Stromal cell of bone marrow (primary cell): ENCODE data around the gene MORN3.
A peak's percentile ranks its signal among the peaks of the same experiment; 100 is the strongest.
"Not testable (repeated sequence)": the region's sequence is repeated elsewhere in the genome, so short reads cannot be mapped to it uniquely, and the experiment has no call there.

Experiments used
- DNase-seq: peaks from one replicate; pipeline ENCODE4 v3.0.0-alpha.2; 2012; ENCODE audit warnings: low read depth

Gene MORN3, protein sequence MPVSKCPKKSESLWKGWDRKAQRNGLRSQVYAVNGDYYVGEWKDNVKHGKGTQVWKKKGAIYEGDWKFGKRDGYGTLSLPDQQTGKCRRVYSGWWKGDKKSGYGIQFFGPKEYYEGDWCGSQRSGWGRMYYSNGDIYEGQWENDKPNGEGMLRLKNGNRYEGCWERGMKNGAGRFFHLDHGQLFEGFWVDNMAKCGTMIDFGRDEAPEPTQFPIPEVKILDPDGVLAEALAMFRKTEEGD

DNA sequence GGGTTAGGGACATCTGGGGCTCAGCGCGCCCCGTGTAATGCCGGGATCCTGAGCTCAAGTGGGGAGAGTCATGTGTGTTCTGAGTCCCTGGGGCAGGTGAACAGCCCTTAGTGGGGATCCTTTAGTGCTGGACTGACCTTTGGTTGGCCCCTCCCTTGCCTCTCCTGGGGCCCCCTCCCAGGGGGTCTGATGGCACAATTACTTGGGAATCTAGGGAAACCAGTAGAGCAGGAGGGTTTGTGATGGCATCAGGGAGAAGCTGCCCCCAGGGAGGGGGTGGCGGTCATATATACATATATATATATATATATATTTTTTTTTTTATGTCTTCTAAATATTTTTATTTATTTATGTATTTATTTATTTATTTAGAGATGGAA lies at the start of gene MORN3:
MORN3 (minus strand) TSS at position 134 of the 380 bp plus-strand sequence. CDS start 171 bp downstream, outside the sequence.
- DNase-seq: no peak

DNA sequence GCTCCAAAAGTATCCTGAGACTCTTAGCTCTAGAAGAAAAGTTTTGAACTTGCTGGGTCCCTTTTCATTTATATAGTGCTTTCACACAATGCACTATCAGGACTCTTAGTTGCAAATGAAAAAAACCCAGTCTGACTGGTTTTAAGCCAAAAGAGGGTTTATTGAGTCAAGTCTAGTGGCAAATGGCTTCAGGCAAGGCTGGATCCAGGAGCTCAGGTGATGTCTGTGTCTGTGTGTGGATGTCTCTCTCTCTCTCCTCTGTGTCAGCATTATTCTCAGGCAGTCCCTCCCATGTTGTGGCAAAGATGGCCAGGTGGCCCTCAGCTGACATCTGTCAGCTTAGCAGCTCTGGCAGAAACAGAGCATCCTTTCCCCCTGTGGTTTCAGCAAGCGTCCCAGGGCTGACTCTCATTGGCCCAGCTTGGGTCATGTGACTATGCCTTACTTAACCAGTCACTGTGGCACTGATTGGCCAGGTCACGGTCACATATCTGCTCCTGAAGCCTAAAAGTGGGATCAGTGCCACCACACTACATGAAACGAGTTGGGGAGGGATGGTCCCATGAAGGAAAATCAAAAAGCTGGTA lies 49.3 kb upstream of the MORN3 start:
- no peak for DNase-seq

DNA sequence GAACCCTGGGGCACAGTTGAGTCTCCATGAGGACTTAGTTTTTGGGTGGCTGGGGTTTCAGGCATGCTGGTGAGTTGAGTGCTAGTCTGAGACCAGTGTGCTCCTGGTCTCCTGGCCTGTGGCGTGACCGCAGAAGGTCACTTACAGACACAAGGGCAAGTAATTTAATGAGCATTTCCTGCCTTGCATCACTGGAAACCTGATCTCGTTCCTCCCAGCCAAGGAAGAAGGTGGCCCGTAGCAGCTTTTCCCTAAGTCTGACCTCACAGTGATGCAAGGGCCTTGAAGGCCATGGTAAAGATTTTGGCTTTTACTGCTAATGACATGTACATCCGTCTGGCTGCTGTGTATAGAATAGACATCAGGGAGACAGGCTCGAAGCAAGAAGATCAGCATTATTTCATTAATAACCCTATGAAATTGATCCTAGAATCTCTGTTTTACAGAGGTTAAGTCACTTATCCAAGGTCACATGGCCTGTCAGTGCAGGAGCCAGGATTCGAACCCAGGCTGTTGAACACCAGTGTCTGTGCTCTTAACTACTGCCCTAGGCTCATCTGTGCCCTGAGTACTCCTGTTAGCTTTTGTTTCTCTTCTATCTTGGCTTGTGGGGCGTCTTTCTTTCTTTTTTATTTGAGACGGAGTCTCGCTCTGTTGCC lies 47.7 kb upstream of the MORN3 start:
- peak; percentile 79 for DNase-seq

DNA sequence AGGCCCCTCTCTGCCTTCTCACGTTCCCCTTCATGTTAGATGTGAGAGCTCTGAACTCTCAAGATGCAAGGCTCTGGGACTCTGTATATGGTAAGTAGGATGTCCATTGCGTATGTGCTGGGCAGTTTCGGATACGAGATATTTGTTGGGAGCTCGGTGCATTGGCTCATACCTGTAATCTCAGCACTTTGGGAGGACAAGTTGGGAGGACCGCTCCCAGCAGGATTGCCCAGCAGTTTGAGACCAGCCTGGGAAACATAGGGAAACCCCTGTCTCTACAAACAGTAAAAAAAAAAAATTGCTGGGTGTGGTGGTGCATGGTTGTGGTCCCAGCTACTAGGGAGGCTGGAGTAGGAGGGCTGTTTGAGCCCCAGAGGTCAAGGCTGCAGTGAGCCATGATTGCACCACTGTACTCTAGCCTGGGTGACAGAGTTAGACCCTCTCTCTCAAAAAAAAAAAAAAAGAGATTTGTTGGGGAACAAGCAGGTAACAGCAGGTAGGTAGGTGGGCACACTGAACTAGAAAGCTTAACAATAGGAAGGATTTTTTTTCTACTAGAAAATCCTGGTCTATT lies 46.5 kb upstream of the MORN3 start:
- DNase-seq: no peak

DNA sequence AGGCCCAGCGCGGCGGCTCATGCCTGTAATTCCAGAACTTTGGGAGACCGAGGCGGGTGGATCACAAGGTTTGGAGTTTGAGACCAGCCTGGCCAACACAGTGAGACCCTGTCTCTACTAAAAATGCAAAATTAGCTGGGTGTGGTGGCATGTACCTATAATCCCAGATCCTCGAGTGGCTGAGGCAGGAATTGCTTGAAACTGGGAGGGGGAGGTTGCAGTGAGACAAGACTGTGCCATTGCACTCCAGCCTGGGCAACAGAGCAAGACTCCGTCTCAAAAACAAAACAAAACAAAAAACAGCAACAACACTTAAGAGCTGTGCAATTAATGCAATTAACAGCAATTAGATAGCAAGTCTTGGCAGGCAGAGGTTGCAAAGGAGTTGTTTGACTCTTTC lies 45.6 kb upstream of the MORN3 start:
- not testable (repeated sequence) for DNase-seq

DNA sequence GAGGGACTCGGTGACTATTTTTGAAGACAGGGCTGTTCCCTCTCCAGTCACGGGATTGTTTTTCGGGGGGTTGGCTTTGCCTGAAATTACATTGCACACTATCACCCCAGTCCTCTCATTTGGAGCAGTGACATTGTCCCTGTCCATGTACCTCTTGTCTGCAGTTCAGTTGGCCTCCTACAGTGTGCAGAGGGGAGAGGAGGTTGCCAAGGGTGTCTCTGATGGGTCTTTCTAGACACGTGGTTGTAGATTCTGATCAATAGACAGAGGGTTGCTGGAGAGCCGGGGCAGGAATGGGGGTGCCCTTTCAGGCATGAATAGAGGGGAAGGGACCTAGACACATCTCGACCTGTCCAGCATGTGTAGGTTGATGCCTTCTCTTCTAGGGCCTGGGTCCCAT lies 44.3 kb upstream of the MORN3 start:
- no peak for DNase-seq

DNA sequence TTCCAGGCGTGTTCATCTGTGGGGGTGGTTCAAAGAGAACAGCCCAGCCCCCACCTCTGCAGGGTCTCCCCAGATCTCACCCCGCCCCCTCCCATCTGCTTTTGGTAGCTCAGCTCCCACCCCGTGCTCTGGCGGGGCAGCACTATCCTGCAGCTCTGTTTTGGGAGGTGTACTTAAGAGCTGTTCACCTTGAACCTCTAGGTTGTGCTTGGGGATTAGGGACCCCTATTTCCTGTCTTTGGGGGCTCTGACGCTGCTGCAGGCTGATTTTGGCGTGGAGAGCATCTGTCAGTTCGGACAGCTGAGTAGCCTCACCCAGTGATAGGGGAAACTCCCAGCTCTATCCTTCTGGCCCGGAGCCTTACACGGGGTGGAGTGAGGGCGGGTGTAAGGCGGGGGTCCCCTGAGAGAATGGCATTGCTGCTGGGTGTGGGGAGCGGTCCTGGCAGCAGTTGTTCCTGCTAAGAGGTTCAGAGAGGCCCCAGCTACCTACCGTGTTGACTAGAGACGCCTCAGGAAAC lies 43.9 kb upstream of the MORN3 start:
- DNase-seq: no peak

DNA sequence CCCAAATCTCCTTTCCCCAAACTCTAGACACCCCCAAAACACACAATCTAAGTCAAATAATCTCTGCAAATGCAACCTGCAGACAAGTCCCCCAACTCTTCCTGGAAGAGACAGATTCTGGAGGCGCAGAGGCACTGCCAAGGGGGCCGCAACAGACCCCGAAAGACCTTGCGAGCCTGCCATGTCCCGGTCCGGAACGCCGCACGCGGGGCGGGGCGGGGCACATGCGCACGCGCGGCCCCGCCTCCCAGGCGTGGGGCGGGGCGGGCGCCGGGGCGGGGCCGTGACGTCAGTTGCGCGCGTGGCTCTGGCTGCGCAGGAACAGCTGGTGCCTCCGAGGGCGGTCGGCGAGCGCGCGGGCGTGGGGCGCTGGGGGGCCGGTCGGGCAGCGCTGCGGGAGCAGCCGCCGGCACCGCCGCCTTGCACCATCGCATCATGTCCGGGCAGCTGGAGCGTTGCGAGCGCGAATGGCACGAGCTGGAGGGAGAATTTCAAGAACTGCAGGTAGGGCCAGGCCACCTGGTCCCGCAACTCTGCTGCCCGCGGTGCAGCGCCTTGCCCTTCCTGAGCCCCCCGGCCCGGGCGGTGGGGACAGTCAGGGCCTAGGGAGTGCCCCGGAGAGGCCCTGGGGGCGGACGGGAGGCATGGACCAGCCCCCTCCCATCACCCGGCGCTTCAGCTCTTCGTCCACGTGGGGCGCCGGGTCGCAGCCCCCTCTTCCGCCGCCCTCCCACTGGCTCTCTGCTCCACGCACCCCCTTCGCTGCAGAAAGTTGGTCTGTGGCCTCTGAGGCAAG lies 43.2 kb upstream of the MORN3 start, which contains the start of gene TMEM120B:
TMEM120B (plus strand) TSS at position 292 of the 796 bp plus-strand sequence; CDS start at position 436, 144 bp downstream.
- peak; percentile 43 for DNase-seq

DNA sequence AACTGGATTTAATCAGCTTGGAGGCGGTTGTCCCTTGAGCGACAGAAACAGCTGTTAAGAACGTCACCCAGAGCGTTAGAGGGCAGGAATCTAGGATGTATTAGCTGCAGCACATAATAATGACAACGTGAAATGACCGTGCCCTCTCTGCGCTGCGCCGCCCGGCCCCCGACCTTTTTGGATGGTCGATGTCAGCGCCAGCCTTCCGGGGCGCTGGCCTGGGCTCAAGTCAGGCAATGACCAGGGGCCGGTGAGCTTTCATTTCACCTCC lies 42.7 kb upstream of the MORN3 start:
- no peak for DNase-seq

DNA sequence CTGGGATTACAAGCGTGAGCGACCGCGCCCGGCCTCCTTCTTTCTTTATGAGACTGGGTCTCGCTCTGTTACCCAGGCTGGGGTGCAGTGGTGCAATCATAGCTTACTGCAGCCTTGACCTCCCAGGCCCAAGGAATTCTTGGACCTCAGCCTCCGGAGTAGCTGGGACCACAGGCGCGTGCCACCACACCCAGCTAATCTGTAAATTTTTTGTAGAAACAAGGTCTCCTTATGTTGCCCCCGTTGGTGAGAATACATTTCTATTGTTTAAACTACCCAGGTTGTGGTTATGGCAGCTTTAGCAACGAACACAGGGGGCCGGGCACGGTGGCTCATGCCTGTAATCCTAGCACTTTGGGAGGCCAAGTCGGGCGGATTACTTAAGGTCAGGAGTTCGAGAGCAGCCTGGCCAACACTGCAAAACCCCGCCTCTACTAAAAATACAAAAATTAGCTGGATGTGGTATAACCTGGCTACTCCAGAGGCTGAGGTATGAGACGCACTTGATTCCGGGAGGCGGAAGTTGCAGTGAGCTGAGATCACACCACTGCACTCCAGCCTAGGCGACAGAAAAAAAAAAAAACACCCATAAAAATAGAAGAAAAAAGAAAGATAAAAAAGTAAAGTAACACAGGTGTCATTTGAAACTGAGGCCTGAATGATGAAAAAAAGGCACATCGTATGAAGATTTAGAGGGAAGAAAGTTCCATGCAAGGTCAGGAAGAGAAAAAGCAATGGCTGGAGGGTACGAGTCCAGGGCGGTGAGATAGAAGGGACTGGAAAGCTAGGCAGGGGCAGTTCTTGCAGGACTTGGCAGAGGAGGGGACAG lies 42.1 kb upstream of the MORN3 start:
- DNase-seq: no peak

DNA sequence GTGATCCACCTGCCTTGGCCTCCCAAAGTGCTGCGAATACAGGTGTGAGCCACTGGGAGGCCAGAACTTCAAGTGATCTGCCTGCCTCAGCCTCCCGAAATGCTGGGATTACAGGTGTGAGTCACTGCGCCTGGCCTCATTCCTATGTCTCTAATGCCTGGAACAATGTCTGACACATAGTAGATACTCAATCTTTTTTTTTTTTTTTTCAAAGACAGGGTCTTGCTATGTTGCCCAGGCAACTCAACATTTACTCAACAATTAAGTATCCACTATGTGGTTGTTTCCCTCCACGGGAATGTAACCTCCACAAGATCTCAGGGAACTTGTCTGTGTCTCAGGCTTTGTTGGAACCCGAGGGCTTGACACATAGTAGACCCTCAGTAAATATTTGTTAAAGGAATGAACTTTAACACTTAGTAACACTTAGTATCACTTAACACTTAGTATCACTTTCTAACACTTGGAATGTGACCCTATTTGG lies 40.1 kb upstream of the MORN3 start:
- peak; percentile 45 for DNase-seq

DNA sequence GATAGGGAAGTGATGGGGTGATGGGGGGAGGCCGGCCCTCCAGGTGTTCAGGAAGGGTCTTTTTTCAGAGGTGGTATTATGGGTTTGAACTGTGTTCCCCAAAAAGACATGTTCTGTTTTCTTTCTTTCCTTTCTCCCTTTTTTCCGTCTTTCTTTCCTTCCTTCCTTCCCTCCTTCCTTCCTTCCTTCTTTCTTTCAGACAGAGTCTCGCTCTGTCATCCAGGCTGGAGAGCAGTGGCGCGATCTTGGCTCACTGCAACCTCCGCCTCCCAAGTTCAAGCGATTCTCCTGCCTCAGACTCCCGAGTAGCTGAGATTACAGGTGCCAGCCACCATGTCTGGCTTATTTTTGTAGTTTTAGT lies 39.6 kb upstream of the MORN3 start:
- DNase-seq: not testable (repeated sequence)

DNA sequence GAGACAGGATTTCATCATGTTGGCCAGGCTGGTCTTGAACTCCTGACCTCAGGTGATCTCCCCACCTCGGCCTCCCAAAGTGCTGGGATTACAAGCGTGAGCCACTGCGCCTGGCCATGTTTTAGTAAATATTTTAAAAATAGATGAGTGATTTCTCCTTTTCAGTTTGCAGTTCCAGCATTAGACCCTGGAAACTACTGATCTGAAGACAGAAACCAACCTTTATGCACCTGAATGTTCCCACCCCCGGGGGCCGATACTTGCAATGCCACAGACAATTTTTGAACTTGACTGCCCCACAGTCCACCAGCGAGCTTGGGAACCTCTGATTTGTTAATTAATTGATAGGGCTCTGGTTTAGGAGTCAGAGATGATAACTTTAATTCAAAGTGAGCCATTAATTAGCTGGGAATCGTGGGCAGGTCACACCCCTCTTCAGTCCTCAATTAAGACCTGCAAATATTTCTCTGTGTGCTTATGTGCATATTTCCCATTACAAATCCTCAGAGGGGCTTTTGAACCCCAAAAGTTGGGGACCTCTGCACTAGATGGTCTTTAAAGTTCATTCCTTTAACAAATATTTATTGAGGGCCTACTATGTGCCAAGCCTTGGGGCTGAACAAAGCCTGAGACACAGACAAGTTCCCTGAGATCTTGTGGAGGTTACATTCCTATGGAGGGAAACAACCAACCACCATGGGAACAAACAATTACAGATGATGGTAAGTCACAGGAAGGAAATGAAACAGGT lies 39.0 kb upstream of the MORN3 start:
- DNase-seq: no peak

DNA sequence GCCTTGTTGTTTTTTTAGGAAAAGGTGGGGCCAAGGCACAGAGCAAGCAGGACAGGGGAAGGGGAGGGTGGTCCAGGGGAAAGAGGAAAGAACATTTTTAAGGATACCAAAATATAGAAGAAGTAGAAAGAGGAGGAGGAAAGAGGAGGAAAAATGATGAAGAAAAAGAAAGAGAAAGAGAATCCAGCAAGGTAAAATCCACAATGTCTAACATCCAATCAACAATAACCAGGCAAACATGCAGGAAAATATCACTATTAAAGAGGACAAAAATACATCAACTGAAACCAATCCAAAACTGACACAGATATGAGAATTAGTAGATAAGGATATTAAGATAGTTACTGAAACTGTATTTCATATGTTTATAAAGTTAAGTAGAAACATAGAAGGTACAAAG lies 36.1 kb upstream of the MORN3 start:
- DNase-seq: no peak

DNA sequence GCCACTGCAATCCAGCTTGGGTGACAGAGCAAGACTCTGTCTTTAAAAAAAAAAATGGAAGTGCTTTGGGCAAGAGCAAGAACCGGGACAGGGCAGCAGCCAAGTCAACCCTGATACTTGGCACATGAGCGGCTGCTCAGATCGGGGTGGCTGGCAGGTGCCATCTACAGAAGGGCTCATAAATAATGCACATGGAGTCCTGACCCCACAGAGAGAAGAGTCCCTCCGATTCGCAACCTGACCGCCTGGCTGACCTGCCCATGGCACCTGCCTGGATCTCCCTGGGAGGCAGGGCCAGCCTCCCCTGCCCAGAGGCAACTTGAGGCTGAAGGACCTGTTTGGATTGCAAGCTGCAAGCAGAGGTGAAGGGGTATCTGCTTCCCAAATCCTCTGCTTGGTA lies 33.5 kb upstream of the MORN3 start:
- DNase-seq: no peak

DNA sequence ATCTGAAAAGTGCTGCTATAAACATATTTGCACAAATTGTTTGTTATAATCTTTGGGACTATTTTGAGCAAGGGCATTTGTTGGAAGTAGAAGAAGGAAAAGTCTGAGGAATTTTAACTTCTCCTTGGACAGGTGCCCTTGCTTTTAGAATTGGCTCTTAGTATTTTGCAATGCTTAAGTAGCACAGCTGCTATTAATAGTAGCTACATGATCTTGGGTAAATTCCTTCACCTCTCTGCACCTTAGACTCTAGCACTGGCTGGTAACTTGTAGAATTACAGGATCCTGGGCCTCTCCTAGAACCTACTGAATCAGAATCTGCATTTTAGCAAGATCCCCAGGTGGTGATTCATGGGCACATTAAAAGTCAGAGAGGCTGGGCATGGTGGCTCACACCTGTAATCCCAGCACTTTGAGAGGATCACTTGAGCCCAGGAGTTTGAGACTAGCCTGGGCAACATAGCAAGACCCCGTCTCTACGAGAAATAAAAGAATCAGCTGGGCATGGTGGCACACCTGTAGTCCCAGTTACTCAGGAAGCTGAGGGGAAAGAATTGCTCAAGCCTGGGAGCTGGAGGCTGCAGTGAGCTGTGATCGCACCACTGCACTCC lies 32.3 kb upstream of the MORN3 start:
- DNase-seq: no peak

DNA sequence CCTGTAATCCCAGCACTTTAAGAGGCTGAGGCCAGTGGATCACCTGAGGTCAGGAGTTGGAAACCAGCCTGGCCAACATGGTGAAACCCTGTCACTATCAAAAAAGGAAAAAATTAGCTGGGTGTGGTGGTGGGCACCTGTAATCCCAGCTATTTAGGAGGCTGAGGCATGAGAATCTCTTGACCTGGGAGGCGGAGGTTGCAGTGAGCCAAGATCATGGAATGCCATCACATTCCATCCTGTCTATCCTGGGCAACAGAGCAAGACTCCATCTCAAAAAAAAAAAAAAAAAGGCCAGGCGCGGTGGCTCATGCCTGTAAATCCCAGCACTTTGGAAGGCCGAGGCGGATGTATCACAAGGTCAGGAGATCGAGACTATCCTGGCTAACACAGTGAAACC lies 28.4 kb upstream of the MORN3 start:
- DNase-seq: not testable (repeated sequence)

DNA sequence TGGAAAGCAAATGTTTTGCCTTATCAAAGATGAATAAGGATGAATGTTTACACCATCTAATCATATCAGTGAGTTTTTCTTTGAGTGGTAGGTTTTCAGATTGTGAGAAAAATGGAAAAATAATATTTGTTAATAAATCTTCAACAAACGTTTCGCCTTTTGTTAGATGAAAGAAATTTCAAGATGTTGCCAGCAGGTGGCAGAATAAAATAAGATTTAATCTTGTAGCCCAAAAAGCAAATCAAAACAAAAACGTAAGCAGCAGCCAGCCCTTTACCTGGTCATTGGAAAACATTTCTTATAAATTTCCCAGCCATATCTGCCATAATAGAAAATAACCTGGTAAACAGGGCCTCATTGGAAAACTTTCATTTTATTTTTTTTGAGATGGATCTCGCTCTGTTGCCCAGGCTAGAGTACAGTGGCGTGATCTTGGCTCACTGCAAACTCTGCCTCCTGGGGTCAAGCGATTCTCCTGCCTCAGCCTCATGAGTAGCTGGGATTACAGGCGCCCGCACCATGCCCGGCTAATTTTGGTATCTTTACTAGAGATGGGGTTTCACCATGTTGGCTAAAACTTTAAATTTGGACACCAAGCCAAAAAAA lies 27.7 kb upstream of the MORN3 start:
- DNase-seq: no peak

DNA sequence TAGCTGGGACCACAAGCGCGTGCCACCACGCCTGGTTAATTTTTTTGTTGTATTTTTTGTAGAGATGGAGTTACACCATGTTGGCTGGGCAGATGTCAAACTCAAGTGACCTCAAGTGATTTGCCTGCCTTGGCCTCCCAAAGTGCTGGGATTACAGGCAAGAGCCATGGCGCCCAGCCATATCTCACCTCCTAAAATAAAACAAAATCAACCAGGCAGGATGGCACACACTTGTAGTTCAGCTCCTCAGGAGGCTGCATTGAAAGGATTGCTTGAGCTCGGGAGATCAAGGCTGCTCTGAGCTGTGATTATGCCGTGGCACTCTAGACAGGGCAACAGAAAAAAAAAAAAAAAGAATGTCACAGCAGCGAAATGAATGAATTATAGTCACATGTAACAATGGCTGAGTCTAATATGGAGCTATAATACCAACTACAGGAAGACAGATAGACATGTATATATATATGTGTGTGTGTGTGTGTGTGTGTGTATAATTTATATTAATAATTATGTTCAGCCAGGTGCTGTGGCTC lies 23.8 kb upstream of the MORN3 start:
- DNase-seq: no peak
